Measurements from ENCODE around the gene POLQ.
A peak's percentile ranks its signal among the peaks of the same experiment; 100 is the strongest.
"Not testable (repeated sequence)": the region's sequence is repeated elsewhere in the genome, so short reads cannot be mapped to it uniquely, and the experiment has no call there.

The POLQ gene

GRCh38 chr3:121545574-121546455 lies at the start of gene POLQ:
POLQ (minus strand) TSS chr3:121545988; CDS start chr3:121545877, 111 bp downstream.
- no peak for TF ChIP-seq JUND (IDR thresholded peaks at IDR 0.05; ENCODE audit: low read depth)
- in situ Hi-C loops (cut with HindIII; ENCODE audit: low pct_unique_long_range_greater_than_20kb, low sequenced_read_pairs) = no loop called here
- DNase-seq (ENCODE audit: low read depth in 1 of 2, low spot score in 1 of 2) = peak; percentile 84 to 96

- no peak for DNase-seq (ENCODE audit: low read depth in 1 of 2, low spot score in 1 of 2)
- TF ChIP-seq JUND (IDR thresholded peaks at IDR 0.05; ENCODE audit: low read depth) = no peak
- in situ Hi-C loops (cut with HindIII; ENCODE audit: low pct_unique_long_range_greater_than_20kb, low sequenced_read_pairs) = no loop called here
Measured at GRCh38 chr3:121594850-121595249, 49.1 kb upstream of the POLQ start.

- DNase-seq (ENCODE audit: low read depth in 1 of 2, low spot score in 1 of 2); in situ Hi-C loops (cut with HindIII; ENCODE audit: low pct_unique_long_range_greater_than_20kb, low sequenced_read_pairs): not testable (repeated sequence)
Measured at GRCh38 chr3:121593806-121594205, 48.0 kb upstream of the POLQ start.

- TF ChIP-seq JUND (IDR thresholded peaks at IDR 0.05; ENCODE audit: low read depth) = no peak
- in situ Hi-C loops (cut with HindIII; ENCODE audit: low pct_unique_long_range_greater_than_20kb, low sequenced_read_pairs) = no loop called here
- no peak for DNase-seq (ENCODE audit: low read depth in 1 of 2, low spot score in 1 of 2)
Measured at GRCh38 chr3:121592856-121593702, 47.3 kb upstream of the POLQ start, which contains the start of gene FBXO40. FBXO40 (plus strand) TSS chr3:121593379; CDS start chr3:121620576, 27,197 bp downstream.

- no peak for TF ChIP-seq JUND (IDR thresholded peaks at IDR 0.05; ENCODE audit: low read depth)
- in situ Hi-C loops (cut with HindIII; ENCODE audit: low pct_unique_long_range_greater_than_20kb, low sequenced_read_pairs) = no loop called here
- no peak for DNase-seq (ENCODE audit: low read depth in 1 of 2, low spot score in 1 of 2)
Measured at GRCh38 chr3:121584418-121584817, 38.6 kb upstream of the POLQ start.

- in situ Hi-C loops (cut with HindIII; ENCODE audit: low pct_unique_long_range_greater_than_20kb, low sequenced_read_pairs) = no loop called here
- TF ChIP-seq JUND (IDR thresholded peaks at IDR 0.05; ENCODE audit: low read depth) = no peak
- no peak for DNase-seq (ENCODE audit: low read depth in 1 of 2, low spot score in 1 of 2)
Measured at GRCh38 chr3:121581691-121582090, 35.9 kb upstream of the POLQ start.

GRCh38 chr3:121574449-121574848 lies 28.7 kb upstream of the POLQ start:
- TF ChIP-seq JUND (IDR thresholded peaks at IDR 0.05; ENCODE audit: low read depth) = no peak
- in situ Hi-C loops (cut with HindIII; ENCODE audit: low pct_unique_long_range_greater_than_20kb, low sequenced_read_pairs) = no loop called here
- DNase-seq (ENCODE audit: low read depth in 1 of 2, low spot score in 1 of 2) = peak in 1 of 2 experiments; percentile 75

- in situ Hi-C loops (cut with HindIII; ENCODE audit: low pct_unique_long_range_greater_than_20kb, low sequenced_read_pairs) = no loop called here
- no peak for DNase-seq (ENCODE audit: low read depth in 1 of 2, low spot score in 1 of 2)
- no peak for TF ChIP-seq JUND (IDR thresholded peaks at IDR 0.05; ENCODE audit: low read depth)
Measured at GRCh38 chr3:121567649-121568048, 21.9 kb upstream of the POLQ start, which contains the start of gene ARGFX. ARGFX (plus strand) TSS chr3:121567949; CDS start chr3:121570714, 2,765 bp downstream.

- in situ Hi-C loops (cut with HindIII; ENCODE audit: low pct_unique_long_range_greater_than_20kb, low sequenced_read_pairs) = no loop called here
- no peak for DNase-seq (ENCODE audit: low read depth in 1 of 2, low spot score in 1 of 2)
- TF ChIP-seq JUND (IDR thresholded peaks at IDR 0.05; ENCODE audit: low read depth) = no peak
Measured at GRCh38 chr3:121566773-121567172, 21.0 kb upstream of the POLQ start.

- no peak for TF ChIP-seq JUND (IDR thresholded peaks at IDR 0.05; ENCODE audit: low read depth)
- in situ Hi-C loops (cut with HindIII; ENCODE audit: low pct_unique_long_range_greater_than_20kb, low sequenced_read_pairs) = no loop called here
- no peak for DNase-seq (ENCODE audit: low read depth in 1 of 2, low spot score in 1 of 2)
Measured at GRCh38 chr3:121562148-121562547, 16.4 kb upstream of the POLQ start.

GRCh38 chr3:121557426-121557934 lies 11.7 kb upstream of the POLQ start:
- DNase-seq (ENCODE audit: low read depth in 1 of 2, low spot score in 1 of 2) = no peak
- in situ Hi-C loops (cut with HindIII; ENCODE audit: low pct_unique_long_range_greater_than_20kb, low sequenced_read_pairs) = no loop called here
- no peak for TF ChIP-seq JUND (IDR thresholded peaks at IDR 0.05; ENCODE audit: low read depth)

- in situ Hi-C loops (cut with HindIII; ENCODE audit: low pct_unique_long_range_greater_than_20kb, low sequenced_read_pairs) = no loop called here
- TF ChIP-seq JUND (IDR thresholded peaks at IDR 0.05; ENCODE audit: low read depth) = no peak
- no peak for DNase-seq (ENCODE audit: low read depth in 1 of 2, low spot score in 1 of 2)
Measured at GRCh38 chr3:121552797-121553196, 7.0 kb upstream of the POLQ start.
